ENCODE data around the gene KSR2.
"Not testable (repeated sequence)": the region's sequence is repeated elsewhere in the genome, so short reads cannot be mapped to it uniquely, and the experiment has no call there.

KSR2 gene

DNA sequence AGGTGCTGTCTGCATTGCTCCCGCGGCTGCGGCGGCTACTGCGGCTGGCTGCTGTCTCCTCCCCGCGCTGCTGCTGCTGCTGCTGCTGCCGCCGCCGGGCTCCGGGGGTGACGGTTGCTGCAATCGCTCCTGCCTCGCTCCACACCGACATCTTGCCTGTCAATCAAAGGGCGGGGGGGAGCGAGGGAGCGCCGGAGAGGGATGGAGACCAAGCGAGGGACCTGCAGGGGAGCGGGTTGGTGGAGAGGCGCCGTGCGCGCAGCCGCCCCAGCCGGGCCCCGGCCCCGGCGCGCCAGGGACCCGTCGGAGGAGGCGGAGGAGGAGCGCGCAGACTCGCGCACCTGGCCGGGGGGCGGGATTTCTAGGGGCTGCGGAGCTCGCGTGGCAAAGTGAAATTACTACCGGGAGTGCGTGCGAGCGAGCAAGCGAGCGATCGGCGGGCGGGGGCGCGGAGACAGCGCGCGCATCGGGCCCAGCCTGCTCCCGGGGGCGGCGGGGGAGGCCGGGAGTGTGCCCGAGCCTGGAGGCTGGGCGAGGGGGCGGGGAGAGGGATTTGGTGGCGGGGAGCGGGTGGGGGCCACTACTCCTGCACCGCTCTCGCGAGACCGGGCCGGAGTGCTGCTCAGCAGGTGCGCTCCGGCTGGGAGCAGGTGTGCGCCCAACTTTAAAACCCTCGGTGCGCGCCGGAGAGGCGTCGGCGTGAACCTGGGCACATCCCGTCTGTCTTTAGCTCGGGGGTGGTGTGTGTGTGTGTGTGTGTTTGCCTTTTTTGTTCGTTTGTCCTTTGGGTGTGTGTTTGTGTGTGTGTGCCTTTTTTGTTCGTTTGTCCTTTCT is at the start of gene KSR2:
Gene KSR2, minus strand, starts transcription at position 165 of the 834 bp plus-strand sequence. CDS start 735 bp downstream, outside the sequence.
- no peak for DNase-seq

DNA sequence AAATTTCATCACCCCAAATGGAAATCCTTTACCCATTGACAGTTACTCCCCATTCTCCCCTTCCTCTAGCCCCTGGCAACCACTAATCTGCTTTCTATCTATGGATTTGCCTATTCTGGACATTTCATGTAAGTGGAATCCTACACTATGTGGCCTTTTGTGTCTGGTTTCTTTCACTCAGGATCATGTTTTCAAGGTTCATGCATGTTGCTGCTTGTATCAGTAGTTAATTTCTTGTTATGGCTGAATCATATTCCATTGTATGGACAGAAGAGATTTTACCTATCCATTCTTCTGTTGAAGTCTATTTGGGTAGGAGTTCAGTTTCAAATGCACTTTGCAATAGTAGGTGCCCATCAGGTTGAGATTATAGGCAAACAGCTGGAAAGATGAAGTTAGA is 49.1 kb upstream of the KSR2 start:
- no peak for DNase-seq

DNA sequence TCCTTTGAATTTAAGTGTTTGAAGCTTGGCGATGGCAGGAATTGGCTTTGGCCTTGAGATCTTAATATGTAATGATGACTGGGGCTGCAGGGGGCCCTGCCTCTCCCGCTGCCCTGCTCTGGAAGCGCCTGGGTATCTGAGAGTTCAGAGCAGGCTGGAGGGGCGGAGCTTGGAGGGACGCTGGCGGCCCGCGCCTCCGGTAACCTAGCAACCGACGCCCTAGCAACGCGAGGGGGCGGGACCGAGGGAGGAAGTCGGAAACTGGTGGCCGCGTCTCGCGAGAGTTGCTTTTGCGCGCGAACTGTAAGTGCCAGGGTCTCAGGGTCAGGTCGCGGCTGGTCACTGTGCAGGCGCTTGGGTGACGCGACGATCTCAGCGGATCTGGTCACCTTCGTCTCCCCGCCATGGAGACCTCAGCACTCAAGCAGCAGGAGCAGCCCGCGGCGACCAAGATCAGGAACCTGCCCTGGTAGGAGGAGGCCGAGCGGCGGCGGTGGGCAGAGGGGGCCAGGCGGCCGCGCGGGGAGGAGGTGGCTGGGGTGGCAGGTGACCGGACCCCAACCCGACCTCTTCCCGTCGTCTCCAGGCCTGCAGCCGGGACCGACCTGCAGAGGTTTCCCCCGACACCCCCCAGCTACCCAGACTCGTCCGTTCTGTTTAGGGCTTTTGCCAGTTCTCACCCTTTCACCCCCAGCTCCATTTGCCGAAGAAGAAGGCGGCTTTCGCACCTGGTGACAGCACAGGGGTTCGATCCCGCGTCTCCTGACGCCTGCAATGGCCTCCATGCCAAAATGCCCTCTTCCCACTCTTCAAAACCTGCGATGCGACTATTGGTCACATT is 47.9 kb upstream of the KSR2 start, which contains the start of gene RFC5:
Gene RFC5, plus strand, starts transcription at position 280 of the 841 bp plus-strand sequence. Its CDS starts 125 bp downstream, at position 405.
- peak; percentile 86 for DNase-seq

DNA sequence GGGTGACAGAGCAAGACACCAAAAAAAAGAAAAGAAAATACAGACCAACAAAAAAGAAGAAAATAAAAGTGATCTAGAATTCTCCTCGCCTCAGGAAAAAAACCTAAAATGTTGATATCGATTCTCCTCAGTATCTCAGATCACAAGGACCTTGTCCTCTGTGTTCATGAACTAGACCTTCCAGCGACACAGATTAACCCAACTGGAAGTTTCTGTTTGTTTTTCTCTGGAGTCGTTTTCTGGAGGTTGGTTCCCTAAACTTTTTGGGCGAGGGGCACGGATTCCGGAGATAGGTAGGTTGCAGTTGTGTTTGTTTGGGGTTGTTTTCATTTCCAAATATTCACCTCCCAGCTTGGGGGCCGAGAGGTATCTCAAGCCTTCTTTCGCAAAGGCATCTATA is 47.2 kb upstream of the KSR2 start:
- DNase-seq: no peak

DNA sequence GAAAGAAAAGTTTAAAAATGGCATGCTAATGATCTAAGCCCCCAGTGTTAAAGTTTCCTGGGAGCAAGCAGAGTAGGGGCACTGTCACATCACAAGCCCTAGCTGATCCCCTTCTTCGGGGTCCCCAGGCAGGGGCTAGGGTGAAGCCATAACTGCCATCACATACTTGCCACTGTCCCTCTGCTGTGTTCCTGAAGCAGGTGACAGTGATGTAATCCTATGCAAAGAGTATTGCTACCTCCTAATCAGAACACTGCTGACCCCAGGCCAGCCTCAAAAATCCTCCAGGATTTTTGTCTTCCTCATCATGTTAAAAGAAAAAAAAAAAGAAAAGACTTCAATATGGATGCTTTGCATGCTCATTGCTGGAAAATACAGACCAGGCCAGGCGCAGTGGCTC is 46.5 kb upstream of the KSR2 start:
- DNase-seq: no peak

DNA sequence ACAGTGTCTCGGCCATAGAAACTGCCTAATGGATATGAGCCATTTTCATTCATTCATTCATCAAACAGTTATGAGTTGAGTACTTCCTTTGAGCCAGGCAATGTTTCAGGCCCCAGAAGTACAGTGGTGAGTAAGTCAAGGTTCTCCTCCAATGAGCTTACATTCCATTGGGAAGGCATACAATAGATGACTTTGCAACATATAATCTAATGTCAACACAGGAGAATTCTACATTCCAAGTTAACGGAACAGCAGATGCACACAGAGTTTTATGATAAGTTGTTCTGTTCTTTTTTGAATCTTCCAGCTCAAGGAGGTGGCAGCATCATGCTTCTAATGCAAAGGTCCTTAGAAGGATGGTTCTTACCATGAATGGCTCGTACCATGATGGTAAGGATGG is 44.5 kb upstream of the KSR2 start:
- no peak for DNase-seq

DNA sequence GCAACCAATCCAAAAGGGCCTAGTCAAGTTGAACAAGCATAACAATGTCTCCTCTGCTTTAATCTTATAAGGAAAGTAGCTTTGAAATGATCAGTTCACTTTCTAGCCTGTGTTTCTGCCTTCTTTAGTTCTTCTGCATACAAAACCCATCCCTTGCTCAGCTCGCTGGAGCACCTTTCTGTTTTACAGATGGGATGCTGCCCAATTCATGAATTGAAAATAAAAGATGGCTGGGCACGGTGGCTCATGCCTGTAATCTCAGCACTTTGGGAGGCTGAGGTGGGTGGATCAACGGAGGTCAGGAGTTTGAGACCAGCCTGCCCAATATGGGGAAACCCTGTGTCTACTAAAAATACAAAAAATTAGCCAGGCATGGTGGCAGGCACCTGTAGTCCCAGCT is 43.2 kb upstream of the KSR2 start:
- DNase-seq: no peak

DNA sequence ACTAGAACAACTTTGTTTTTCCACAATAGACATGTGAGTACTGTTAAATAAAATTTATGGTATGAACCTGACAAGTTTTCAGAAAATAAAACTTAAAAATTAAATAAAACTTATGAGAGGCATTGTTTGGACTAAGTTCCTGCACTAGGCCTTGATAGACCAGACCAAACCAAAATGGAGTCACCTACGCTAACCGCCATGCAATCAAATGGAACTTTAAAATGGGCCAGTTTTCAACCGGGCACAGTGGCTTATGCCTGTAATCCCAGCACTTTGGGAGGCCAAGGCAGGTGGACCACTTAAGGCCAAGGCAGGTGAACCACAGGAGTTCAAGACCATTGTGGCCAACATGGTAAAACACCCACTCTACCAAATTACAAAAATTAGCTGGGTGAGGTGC is 42.6 kb upstream of the KSR2 start:
- DNase-seq: no peak

DNA sequence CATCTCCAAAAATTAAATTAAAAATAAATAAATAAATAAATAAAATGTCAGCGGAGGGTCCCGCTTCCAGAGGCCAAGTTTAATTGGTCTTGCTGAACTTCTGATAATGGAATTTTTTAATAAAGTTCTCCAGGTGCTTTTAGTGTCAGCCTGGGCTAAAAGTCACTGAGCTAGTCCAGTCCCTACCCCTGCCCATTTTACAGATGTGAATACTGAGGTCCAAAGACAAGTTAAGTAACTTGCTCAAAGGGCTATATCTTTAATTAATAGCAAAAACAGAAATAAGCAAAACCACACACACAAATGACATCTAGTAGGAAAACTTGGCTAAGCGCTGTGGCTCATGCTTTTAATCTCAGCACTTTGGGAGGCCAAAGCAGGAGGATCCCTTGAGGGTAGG is 42.1 kb upstream of the KSR2 start:
- no peak for DNase-seq

DNA sequence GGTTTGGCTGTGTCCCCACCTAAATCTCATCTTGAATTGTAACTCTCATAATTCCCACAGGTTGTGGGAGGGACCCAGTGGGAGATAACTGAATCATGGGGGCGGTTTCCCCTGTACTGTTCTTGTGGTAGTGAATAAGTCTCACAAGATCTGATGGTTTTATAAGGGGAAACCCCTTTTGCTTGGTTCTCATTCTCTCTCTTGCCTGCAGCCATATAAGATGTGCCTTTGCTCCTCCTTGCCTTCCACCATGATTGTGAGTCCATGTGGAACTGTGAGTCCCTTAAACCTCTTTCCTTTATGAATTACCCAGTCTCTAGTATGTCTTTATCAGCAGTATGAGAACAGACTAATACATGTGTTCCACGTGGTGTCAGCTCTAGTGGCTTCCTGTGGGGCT is 31.0 kb upstream of the KSR2 start:
- not testable (repeated sequence) for DNase-seq

DNA sequence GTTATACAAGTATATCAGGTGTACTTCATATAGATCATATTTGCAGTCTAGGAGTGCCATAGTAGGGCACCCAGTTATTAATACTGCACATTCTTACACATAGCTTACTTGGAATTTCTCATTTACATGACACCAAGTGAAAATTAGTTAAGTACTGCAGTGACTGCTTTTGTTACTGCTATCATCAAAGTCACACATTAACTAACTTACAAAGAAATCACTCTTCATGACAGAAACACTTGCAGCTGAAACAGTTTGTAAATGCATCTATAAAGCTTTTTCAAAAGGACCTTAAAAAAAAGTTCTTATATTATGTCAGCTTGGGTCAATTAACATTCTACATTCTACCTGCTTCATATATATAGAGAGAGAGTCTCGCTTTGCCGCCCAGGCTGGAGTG is 29.9 kb upstream of the KSR2 start:
- DNase-seq: no peak

DNA sequence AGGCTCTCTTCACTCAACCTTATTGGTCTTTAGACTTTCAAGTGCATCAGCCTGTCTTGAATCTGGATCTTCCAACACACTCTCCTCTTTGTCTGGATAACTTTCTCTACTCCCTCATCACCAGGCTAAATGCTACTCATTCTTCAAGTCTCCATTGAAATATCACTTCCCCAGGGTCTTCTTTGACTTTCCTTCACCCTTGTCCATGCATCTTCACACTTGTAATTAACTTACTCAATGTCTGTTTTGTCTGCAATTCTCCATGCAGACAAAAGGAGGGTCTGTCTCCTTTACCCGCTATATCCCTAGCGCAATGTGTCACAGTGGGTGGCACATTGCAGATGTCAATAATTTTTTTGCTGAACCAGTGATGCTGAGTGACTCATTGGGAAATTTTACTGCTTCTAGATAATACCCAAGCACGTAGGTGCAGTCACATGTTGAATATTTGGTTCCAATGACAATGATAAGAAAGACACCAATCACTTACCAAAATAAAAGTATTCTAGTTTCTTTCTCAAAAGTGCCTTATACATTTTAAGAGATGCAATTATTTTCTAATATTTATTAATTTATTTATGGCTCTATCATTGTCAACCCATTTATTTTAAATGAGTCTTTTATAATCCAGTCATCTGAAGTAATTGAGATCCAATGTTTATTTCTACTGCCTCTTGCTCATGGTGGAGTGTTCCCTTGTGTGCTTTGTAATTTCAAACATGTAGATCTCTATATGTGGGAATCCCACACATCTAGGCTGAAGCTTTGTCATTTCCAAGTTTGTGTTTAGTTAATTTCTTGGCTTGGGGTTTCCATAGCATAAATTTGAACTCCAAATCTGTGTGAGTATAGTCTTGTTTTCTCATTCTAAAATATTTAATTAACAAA is 26.0 kb upstream of the KSR2 start:
- no peak for DNase-seq

DNA sequence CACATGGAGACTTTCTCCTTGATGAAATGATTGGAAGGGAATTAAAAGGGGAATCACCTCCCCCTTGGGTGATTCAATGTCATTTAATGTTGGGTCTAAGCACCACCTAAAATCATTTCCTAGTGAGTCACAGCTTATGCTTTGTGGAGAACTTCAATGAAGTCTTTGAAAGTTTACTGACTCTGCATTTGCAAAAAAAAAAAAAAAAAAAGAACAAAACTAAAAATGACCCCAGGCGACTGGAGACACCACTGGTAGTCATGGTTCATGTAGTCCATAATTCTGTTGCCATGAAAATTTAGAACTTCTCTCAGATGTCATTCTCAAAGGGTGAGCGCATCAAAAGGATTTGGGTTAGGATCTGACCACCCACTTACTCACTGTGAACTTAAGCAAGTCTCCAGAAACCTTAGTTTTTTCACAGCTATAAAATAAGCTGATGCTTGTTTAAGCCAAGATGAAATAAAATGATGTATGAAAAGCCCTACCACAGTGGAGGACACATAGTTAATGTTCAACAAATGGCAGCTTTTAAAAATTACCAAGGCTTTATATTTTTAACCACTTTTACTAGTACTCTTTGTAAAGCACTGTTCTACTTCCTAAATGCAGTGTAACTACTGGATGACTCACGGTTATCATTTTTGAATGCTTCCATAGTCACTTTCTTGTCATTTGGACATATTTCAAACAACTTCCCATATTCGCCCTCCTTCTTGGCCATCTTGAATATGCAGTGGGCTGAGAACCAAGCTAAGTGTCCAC is 18.1 kb upstream of the KSR2 start:
- no peak for DNase-seq

DNA sequence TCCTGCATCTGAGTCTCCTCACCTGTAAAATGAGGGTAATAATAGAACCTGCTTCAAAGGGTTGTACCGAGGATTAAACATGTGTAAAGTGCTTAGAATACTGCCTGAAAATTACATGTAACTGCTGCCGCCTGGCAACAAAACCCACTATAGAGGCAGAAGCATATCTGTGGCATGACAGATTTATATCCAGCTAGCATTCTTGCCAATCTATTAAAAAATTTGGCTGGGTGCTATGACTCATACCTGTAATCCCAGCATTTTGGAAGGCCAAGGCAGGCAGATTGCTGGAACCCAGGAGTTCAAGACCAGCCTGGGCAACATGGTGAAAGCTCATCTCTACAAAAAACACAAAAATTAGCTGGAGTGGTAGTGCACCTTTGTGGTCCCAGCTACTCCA is 16.4 kb upstream of the KSR2 start:
- no peak for DNase-seq

DNA sequence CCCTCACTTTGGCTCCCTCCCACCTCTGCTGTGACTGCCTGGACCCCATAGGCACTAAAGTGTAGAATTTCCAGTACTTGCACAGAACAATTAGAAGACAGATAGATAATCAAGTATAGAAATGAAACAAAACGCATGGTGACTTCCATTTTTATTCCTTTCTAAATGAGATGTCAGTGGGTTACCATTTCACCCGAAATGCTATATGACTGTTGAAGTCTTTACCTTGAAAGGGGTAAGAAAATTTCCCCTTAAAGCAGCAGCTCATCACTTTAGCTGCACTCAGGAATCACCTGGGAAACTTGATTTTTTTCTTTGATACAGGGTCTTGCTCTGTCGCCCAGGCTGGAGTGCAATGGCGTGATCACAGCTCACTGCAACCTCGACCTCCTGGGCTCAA is 12.5 kb upstream of the KSR2 start:
- DNase-seq: no peak

DNA sequence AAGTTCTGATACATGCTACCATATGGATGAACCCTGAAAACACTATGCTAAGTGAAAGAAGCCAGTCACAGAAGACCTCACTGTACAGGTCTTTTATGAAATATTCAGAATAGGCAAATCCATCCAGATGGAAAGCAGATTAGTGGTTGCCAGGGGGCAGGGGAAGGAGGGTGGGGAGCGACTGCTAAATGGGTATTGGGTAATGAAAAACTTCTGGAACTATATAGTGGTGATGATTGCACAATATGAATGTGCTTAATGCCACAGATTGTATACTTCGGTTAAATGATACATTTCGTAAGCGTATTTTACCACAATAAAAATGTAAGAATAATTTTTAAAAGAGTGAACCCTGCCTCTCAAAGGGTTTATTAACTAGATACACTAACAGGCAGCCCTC is 11.8 kb upstream of the KSR2 start:
- no peak for DNase-seq

DNA sequence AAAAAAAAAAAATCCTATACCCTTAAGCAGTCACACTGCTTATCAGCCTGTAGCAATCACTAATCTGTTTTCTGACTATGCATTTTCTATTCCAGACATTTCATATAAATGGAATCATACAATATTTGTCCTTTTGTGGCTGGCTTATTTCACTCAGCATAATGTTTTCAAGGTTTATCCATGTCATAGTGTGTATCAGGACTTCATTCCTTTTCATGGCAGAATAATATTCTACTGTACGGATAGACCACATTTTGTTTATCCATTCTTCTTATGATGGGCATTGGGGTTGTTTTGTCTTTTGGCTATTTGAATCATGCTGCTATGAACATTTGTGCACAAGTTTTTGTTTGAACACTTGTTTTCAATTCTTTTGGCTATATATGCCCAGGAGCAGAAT is 8.6 kb upstream of the KSR2 start:
- DNase-seq: no peak

DNA sequence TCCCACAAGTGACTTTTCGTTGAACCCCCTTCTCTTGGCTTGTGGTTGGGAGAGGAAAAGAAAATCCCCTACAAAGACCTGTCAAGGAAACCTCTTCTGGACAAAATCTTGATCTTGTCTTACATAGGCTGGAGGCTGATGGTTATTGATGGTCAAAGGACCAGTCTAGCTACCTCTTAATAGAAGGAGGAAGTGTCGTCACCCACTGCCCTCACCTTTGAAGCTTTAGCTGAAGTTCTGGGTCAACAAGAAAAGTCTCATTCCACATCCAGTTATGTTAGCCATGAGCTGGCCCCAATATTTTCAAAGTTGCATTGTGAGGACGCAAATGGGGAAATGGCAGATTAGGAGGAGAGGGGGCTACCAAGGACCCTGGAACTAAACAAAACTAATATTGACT is 6.2 kb upstream of the KSR2 start:
- no peak for DNase-seq

DNA sequence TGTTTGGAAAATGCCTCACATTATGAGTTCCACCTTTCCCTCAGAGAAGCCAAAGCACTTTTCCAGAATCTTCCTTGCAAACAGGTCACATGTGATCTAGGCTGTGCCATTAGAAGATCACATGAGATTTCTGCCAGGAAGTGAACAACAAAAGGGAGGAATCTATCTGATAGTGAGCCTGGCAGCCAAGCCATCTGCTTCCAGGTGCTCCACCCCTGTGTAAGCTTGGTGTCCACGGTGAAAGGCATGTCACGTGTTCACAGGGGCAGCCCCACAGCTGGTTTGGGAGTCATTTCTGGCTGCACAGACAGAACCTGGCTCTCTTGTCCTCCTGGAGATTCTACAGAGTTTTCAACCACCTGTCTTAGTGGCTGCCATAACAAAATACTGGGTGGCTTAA is 3.5 kb upstream of the KSR2 start:
- no peak for DNase-seq

DNA sequence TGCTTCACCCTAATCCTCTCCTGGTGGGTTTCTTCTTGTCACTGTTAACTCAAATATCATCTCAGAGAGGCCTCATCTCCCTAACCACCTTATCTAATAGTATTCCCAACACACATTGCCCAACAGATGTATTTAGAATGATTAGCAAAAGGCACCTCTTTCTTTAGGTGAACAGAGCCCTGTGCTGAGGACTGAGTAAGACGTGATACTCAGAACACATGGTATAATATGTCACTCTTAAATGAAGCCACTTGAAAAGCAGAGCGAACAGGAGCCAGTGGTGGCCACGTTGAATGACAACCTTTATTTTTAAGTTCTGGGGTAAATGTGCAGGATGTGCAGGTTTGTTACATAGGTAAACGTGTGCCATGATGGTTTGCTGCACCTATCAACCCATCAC is 1.5 kb upstream of the KSR2 start:
- DNase-seq: no peak

DNA sequence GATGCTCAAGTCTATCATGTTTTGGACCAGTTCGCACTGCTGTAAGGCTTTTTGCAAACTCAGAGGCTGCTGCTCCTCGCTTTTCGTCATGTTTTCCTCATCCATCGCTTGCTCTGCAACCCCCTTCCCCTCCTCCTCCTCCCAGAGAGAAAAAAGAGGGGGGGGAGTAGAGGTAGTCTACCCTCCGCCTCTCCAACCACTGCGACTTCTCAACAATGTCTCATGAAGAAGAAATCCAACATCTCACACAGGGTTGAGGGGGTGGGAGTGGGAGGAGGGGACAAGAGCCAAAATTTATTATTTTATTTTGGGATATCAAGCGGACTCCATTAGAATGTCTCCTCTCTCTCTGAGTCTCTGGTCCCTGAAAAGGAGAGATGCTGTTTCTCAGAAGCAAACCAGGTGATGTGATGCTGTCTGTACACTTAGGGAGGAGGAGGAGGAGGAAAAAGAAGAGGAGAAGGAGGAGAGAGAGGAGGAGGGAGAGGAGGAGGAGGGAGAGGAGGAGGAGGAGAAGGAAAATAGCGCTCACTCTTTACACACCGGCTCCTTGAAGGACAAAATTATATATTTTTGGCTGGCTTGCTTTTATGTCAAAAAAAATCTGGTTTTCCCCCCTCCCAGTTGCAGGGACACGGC is 520 bp downstream of the KSR2 start:
- DNase-seq: no peak

DNA sequence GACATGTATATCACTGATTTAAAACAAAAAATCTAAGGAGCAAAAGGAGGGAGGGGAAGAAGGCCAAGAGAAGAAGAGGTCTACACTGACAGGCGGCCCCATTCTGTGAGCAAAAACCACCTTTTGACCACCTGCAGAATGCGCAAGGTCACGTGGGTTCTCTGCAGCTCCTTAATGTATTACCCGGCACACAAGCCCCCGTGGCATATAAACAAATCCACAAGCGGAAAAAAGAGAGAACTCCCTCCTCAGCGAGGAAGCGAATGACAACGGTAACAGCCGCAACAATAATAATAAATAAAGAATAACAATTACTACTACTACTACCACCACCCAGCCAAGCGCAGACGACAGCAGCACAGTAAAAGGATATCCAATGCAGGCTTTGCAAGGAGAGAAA is 1.3 kb downstream of the KSR2 start:
- DNase-seq: no peak

All from NCI-H446 treated with DMSO at 0.1 percent for 48 hours (cell line).